ENCODE results near the gene ITIH4. TPM values are rescaled to one million over a fixed set of nuclear protein-coding genes. Genes with fewer than 3 reads are reported as not detected.
A peak's percentile ranks its signal among the peaks of the same experiment; 100 is the strongest.

ITIH4 gene
- total RNA-seq, 1 donor from 2014 or later, result 14.0 TPM

- H3K27me3 Mint-ChIP-seq, result no peaks in the 10 kb centered on the region
- no peaks in the 10 kb centered on the region for H3K36me3 Mint-ChIP-seq
- no peak for TF ChIP-seq CTCF (conservative IDR thresholded peaks at IDR 0.05)
- DNase-seq (ENCODE audit: extremely low spot score, unreplicated experiment), result peak; percentile 42
- H3K9me3 Mint-ChIP-seq, result no peaks in the 10 kb centered on the region
- H3K4me1 Mint-ChIP-seq (ENCODE audit: unreplicated experiment), result peaks cover 16% of the 10 kb centered on the region
- no peak overlapping the region for H3K27ac Mint-ChIP-seq
- H3K4me3 Mint-ChIP-seq, result no peak overlapping the region
These were observed 57.0 kb downstream of the ITIH4 start for GRCh38 chr3:52773361-52774065.

- H3K36me3 Mint-ChIP-seq, result peaks cover 7% of the 10 kb centered on the region
- peak overlapping the region; percentile 97 for H3K27ac Mint-ChIP-seq
- H3K27me3 Mint-ChIP-seq, result no peaks in the 10 kb centered on the region
- no peaks in the 10 kb centered on the region for H3K9me3 Mint-ChIP-seq
- no peak for DNase-seq (ENCODE audit: extremely low spot score, unreplicated experiment)
- no peak for TF ChIP-seq CTCF (conservative IDR thresholded peaks at IDR 0.05)
- H3K4me3 Mint-ChIP-seq, result peak overlapping the region; percentile 97
- peaks cover 16% of the 10 kb centered on the region for H3K4me1 Mint-ChIP-seq (ENCODE audit: unreplicated experiment)
These were observed 58.8 kb downstream of the ITIH4 start for GRCh38 chr3:52771702-52772101.

- Mint-ChIP-seq H3K9me3 (no peaks in the 10 kb centered on the region), H3K36me3 (peaks cover 7% of the 10 kb centered on the region), H3K27ac (peak overlapping the region; percentile 97), H3K27me3 (no peaks in the 10 kb centered on the region), H3K4me3 (peak overlapping the region; percentile 97), H3K4me1 (ENCODE audit: unreplicated experiment) (peaks cover 16% of the 10 kb centered on the region)
- DNase-seq (ENCODE audit: extremely low spot score, unreplicated experiment), result no peak
- TF ChIP-seq CTCF (conservative IDR thresholded peaks at IDR 0.05), result no peak
These were observed 59.2 kb downstream of the ITIH4 start for GRCh38 chr3:52771334-52771681.

GRCh38 chr3:52770496-52771333 lies 59.8 kb downstream of the ITIH4 start, which contains the start of gene NEK4:
NEK4 (minus strand) TSS chr3:52770940; CDS start chr3:52770746, 194 bp downstream.
- H3K27ac Mint-ChIP-seq, result peak within 1 kb of the TSS; percentile 97

More at GRCh38 chr3:52770496-52771333, 59.8 kb downstream of the ITIH4 start, which contains the start of gene NEK4:
- peak; percentile 94 for DNase-seq (ENCODE audit: extremely low spot score, unreplicated experiment)
- Mint-ChIP-seq H3K36me3 (peaks cover 8% of the 10 kb centered on the region), H3K9me3 (no peaks in the 10 kb centered on the region), H3K4me3 (peak within 1 kb of the TSS; percentile 97), H3K27me3 (no peaks in the 10 kb centered on the region), H3K4me1 (ENCODE audit: unreplicated experiment) (peaks cover 16% of the 10 kb centered on the region)
- TF ChIP-seq CTCF (conservative IDR thresholded peaks at IDR 0.05), result peak; percentile 10

Data from type B pancreatic cell (in vitro differentiated cells).